ENCODE data around the gene MORN1. TPM values are rescaled to one million over a fixed set of nuclear protein-coding genes. Genes with fewer than 3 reads are reported as not detected.

MORN1 gene
- total and polyA plus RNA-seq, 4 donors: 2.3 to 6.9 (median 3.6) TPM

GRCh38 chr1:2345297-2346075 lies 45.9 kb downstream of the MORN1 start:
- Histone ChIP-seq H3K9me3 (ENCODE audit: control insufficient read depth in 4 of 4, low read length in 3 of 4) (no peaks in the 10 kb centered on the region), H3K36me3 (ENCODE audit: control insufficient read depth in 4 of 4, insufficient read depth in 3 of 4, low read depth in 1 of 4, low read length in 3 of 4) (no peaks in the 10 kb centered on the region), H3K27me3 (ENCODE audit: control insufficient read depth in 4 of 4, insufficient read depth in 4 of 4, low read length in 3 of 4) (no peaks in the 10 kb centered on the region), H3K4me3 (ENCODE audit: low read depth in 1 of 3, low read length in 3 of 3) (no peak overlapping the region), H3K27ac (ENCODE audit: low read depth in 1 of 2, low read length in 2 of 2) (no peak overlapping the region), H3K4me1 (ENCODE audit: control insufficient read depth in 4 of 4, insufficient read depth in 4 of 4, low read length in 3 of 4) (no peaks in the 10 kb centered on the region), H3K9ac (ENCODE audit: low read depth in 1 of 2, low read length in 2 of 2) (no peak overlapping the region)
- no peak for TF ChIP-seq RAD21 (IDR thresholded peaks at IDR 0.05)
- no peak for TF ChIP-seq TAF1 (conservative IDR thresholded peaks at IDR 0.05)
- no peak for TF ChIP-seq GABPA (IDR thresholded peaks at IDR 0.05 in 1 of 2, conservative IDR thresholded peaks at IDR 0.05 in 1 of 2)
- no peak for TF ChIP-seq FOXA1 (IDR thresholded peaks at IDR 0.05)
- no peak for TF ChIP-seq FOXA2 (IDR thresholded peaks at IDR 0.05)
- no peak for TF ChIP-seq RXRA (IDR thresholded peaks at IDR 0.05)
- no peak for TF ChIP-seq ZBTB33 (IDR thresholded peaks at IDR 0.05)
- no peak for TF ChIP-seq SP1 (IDR thresholded peaks at IDR 0.05)
- 90% methylated on average over 24 of the region's 24 CpGs for WGBS
- DNase-seq (ENCODE audit: low spot score): no peak

GRCh38 chr1:2344744-2345296 lies 46.5 kb downstream of the MORN1 start:
- no peak for DNase-seq (ENCODE audit: low spot score)
- 95% methylated on average over 29 of the region's 29 CpGs for WGBS
- TF ChIP-seq RXRA (IDR thresholded peaks at IDR 0.05): no peak
- TF ChIP-seq TAF1 (conservative IDR thresholded peaks at IDR 0.05): no peak
- TF ChIP-seq ZBTB33 (IDR thresholded peaks at IDR 0.05): no peak
- TF ChIP-seq RAD21 (IDR thresholded peaks at IDR 0.05): no peak
- TF ChIP-seq CTCF (IDR thresholded peaks at IDR 0.05; ENCODE audit: low read depth, low read length, missing input control): no peak
- no peak for TF ChIP-seq HNF4A (conservative IDR thresholded peaks at IDR 0.05)

More at GRCh38 chr1:2344744-2345296, 46.5 kb downstream of the MORN1 start:
- Histone ChIP-seq H3K36me3 (ENCODE audit: control insufficient read depth in 4 of 4, insufficient read depth in 3 of 4, low read depth in 1 of 4, low read length in 3 of 4) (no peaks in the 10 kb centered on the region), H3K9ac (ENCODE audit: low read depth in 1 of 2, low read length in 2 of 2) (no peak overlapping the region), H3K4me1 (ENCODE audit: control insufficient read depth in 4 of 4, insufficient read depth in 4 of 4, low read length in 3 of 4) (no peaks in the 10 kb centered on the region), H3K27me3 (ENCODE audit: control insufficient read depth in 4 of 4, insufficient read depth in 4 of 4, low read length in 3 of 4) (no peaks in the 10 kb centered on the region), H3K9me3 (ENCODE audit: control insufficient read depth in 4 of 4, low read length in 3 of 4) (no peaks in the 10 kb centered on the region), H3K27ac (ENCODE audit: low read depth in 1 of 2, low read length in 2 of 2) (no peak overlapping the region), H3K4me3 (ENCODE audit: low read depth in 1 of 3, low read length in 3 of 3) (no peak overlapping the region)

Data from liver (tissue), 9 donors.